ENCODE measurements around the gene FAM240A. TPM values are rescaled to one million over a fixed set of nuclear protein-coding genes. Genes with fewer than 3 reads are reported as not detected.

The FAM240A gene
- total RNA-seq, 1 experiment from 2014 or later, result not detected

- TF ChIP-seq EZH2phosphoT487 (IDR thresholded peaks at IDR 0.05; ENCODE audit: borderline replicate concordance) (no peak), EZH2 (IDR thresholded peaks at IDR 0.05) (no peak), ZNF274 (IDR thresholded peaks at IDR 0.05; ENCODE audit: low read depth, low read length) (no peak), RAD21 (IDR thresholded peaks at IDR 0.05; ENCODE audit: low read depth) (no peak), SP1 (IDR thresholded peaks at IDR 0.05; ENCODE audit: low read depth) (no peak), EGR1 (IDR thresholded peaks at IDR 0.05; ENCODE audit: low read depth) (no peak), FOSL1 (IDR thresholded peaks at IDR 0.05; ENCODE audit: low read depth) (no peak), POLR2A (IDR thresholded peaks at IDR 0.05; ENCODE audit: borderline replicate concordance, extremely low read depth, insufficient read depth, insufficient read length) (no peak), CEBPB (IDR thresholded peaks at IDR 0.05; ENCODE audit: low read depth) (no peak), REST (IDR thresholded peaks at IDR 0.05; ENCODE audit: low read depth) (no peak), POLR2AphosphoS5 (IDR thresholded peaks at IDR 0.05; ENCODE audit: low read depth, low read length) (no peak), TCF7L2 (IDR thresholded peaks at IDR 0.05; ENCODE audit: borderline replicate concordance, extremely low read depth, insufficient read depth, insufficient read length) (no peak), CTCF (IDR thresholded peaks at IDR 0.05 in 2 of 3, conservative IDR thresholded peaks at IDR 0.05 in 1 of 3; ENCODE audit: borderline replicate concordance in 1 of 3, insufficient read depth in 1 of 3, low read depth in 2 of 3, low read length in 2 of 3) (no peak), YY1 (IDR thresholded peaks at IDR 0.05; ENCODE audit: extremely low read depth, insufficient replicate concordance, low read depth, low read length) (no peak)
- TF ChIP-seq, protein P1, sequence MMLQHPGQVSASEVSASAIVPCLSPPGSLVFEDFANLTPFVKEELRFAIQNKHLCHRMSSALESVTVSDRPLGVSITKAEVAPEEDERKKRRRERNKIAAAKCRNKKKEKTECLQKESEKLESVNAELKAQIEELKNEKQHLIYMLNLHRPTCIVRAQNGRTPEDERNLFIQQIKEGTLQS (IDR thresholded peaks at IDR 0.05), result no peak
- Histone ChIP-seq H3K27me3 (ENCODE audit: insufficient read depth, low read length) (peaks cover 10% of the 10 kb centered on the region; the same call in 1 of the 2 replicates), H3K36me3 (ENCODE audit: control insufficient read depth in 1 of 2, insufficient read depth in 2 of 2, low read length in 2 of 2) (no peaks in the 10 kb centered on the region), H3K4me3 (replicated peaks in 1 of 2; ENCODE audit: low read depth in 1 of 2, low read length in 2 of 2) (no peak overlapping the region), H3K9ac (ENCODE audit: low read length) (no peak overlapping the region), H3K27ac (ENCODE audit: low read depth, low read length) (no peak overlapping the region), H3K79me2 (ENCODE audit: insufficient read depth, low read length) (no peaks in the 10 kb centered on the region), H3K4me1 (ENCODE audit: control insufficient read depth in 1 of 2, insufficient read depth in 2 of 2, low read length in 2 of 2) (no peaks in the 10 kb centered on the region), H3K9me3 (ENCODE audit: control insufficient read depth in 1 of 2, insufficient read depth in 1 of 2, low read depth in 1 of 2, low read length in 2 of 2) (no peaks in the 10 kb centered on the region), H4K20me1 (ENCODE audit: insufficient read depth) (no peaks in the 10 kb centered on the region), H2AFZ (ENCODE audit: low read depth, low read length, poor library complexity, severe bottlenecking) (no peak overlapping the region), H3K9me2 (ENCODE audit: insufficient read depth) (no peaks in the 10 kb centered on the region), H3K4me2 (ENCODE audit: low read length) (no peak overlapping the region)
- intact Hi-C loops (cut with micrococcal nuclease), result no loop called here
- no peak for DNase-seq (ENCODE audit: low read depth, low spot score)
- no peak for ATAC-seq
- ChIA-PET CTCF (no interaction called here), POLR2A (no interaction called here), RAD21 (ENCODE audit: low non-redundant PET in 1 of 2, low total read pairs in 2 of 2, uncharacterized antibody in 2 of 2, unreplicated experiment in 2 of 2) (no interaction called here)
- no TSS peak for BruUV-seq (replicated peaks)
These were observed 2.9 kb downstream of the FAM240A start for GRCh38 chr3:46615050-46615775.
